ENCODE data around the gene FBH1. TPM values are rescaled to one million over a fixed set of nuclear protein-coding genes. Genes with fewer than 3 reads are reported as not detected.

FBH1 gene
- total RNA-seq, 1 donor from 2014 or later, result 73.3 TPM

DNA sequence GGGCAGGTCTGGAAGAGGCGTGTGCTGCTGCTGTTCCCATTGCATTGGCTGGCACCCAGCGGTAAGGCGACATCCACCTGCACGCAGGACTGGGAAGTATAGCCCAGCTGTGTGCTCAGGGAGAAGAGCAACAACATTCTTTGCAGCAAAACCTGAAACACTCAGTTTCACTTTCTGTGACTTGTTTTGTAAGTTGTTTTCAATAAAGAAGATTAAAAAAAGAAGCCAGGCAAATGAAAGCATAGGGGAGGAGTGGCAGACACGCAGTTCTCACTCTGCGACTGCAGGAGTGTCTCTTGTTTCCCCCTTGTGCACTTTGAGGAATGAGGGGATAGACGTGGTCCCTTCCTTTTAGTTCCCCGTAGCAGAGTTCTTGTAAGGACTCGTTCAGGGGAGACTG is 5.8 kb downstream of the FBH1 start:
- DNase-seq (no peak), ATAC-seq (no peak)
- Histone ChIP-seq H3K36me3 (peaks cover 22% of the 10 kb centered on the region), H3K9me3 (no peaks in the 10 kb centered on the region), H3K27ac (no peak overlapping the region), H3K4me1 (peaks cover 22% of the 10 kb centered on the region), H3K4me3 (no peak overlapping the region), H3K27me3 (no peaks in the 10 kb centered on the region)
- intact Hi-C loops (cut with DNase I), result no loop called here
- TF ChIP-seq, protein P1, sequence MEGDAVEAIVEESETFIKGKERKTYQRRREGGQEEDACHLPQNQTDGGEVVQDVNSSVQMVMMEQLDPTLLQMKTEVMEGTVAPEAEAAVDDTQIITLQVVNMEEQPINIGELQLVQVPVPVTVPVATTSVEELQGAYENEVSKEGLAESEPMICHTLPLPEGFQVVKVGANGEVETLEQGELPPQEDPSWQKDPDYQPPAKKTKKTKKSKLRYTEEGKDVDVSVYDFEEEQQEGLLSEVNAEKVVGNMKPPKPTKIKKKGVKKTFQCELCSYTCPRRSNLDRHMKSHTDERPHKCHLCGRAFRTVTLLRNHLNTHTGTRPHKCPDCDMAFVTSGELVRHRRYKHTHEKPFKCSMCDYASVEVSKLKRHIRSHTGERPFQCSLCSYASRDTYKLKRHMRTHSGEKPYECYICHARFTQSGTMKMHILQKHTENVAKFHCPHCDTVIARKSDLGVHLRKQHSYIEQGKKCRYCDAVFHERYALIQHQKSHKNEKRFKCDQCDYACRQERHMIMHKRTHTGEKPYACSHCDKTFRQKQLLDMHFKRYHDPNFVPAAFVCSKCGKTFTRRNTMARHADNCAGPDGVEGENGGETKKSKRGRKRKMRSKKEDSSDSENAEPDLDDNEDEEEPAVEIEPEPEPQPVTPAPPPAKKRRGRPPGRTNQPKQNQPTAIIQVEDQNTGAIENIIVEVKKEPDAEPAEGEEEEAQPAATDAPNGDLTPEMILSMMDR (IDR thresholded peaks at IDR 0.05), result no peak

DNA sequence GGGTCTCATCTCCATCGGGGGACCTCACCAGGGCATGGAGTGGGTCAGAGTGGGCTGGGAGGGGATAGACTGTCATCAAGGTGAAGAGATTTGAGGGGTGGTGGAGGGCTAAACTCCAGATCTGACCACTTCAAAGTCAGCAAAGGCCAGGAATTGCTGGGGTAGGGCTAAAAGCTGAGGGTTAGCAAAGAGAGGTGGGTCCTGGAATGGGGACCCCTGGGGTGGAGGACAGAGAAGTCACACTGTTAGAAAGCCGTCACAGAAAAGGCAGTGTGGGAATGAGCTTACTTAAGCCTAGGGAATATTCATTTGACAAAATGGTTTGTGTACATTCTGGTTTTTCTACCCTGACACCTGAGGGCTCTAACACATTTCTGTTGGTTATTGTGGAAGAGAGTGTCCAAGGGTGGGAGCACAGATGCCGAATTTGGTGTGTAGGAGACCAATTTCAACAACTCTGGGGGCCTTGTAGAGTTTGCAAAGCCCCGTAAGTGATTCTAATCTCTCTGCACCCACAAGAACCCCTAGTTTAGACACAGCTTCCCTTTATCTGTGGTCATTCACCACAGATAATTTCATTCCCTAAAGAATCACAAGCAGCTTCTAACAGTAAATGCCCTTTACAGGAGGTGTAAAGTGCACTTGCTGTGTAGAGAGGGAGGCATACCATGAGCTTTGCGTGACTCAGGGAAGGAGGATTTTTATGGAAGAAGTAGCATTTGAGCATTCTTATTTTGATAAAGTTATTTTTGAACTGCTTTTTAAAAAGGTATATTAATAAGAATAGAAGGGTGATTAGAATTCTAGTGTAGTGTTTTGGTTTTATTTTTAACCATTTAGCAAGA is 6.4 kb downstream of the FBH1 start:
- intact Hi-C loops (cut with DNase I), result no loop called here
- ATAC-seq, result no peak

DNA sequence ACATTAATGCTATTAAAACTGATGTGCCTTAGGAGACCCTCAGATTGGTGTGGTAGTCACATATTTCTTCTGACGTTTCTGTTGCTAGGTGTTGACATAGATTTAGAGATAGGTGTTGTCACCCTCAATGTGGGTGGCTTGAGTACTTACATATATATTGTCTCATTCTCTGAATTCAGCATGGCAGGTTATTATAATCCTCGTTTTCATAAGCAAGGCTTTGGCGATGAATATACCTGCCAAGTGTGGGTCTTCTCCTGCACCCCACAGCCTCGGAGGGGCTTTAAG is 7.0 kb downstream of the FBH1 start:
- Histone ChIP-seq H3K27ac (no peak overlapping the region), H3K9me3 (no peaks in the 10 kb centered on the region), H3K36me3 (peaks cover 22% of the 10 kb centered on the region), H3K4me1 (peaks cover 11% of the 10 kb centered on the region), H3K4me3 (no peak overlapping the region), H3K27me3 (no peaks in the 10 kb centered on the region)
- DNase-seq (no peak), ATAC-seq (no peak)
- TF ChIP-seq, protein P1 (IDR thresholded peaks at IDR 0.05), result no peak
- intact Hi-C loops (cut with DNase I), result no loop called here

More for the DNA sequence above, 6.4 kb downstream of the FBH1 start:
- Histone ChIP-seq H3K4me3 (no peak overlapping the region), H3K9me3 (no peaks in the 10 kb centered on the region), H3K27ac (no peak overlapping the region), H3K4me1 (peaks cover 16% of the 10 kb centered on the region), H3K36me3 (peaks cover 22% of the 10 kb centered on the region), H3K27me3 (no peaks in the 10 kb centered on the region)
- TF ChIP-seq, protein P1 (IDR thresholded peaks at IDR 0.05), result no peak
- DNase-seq, result no peak

DNA sequence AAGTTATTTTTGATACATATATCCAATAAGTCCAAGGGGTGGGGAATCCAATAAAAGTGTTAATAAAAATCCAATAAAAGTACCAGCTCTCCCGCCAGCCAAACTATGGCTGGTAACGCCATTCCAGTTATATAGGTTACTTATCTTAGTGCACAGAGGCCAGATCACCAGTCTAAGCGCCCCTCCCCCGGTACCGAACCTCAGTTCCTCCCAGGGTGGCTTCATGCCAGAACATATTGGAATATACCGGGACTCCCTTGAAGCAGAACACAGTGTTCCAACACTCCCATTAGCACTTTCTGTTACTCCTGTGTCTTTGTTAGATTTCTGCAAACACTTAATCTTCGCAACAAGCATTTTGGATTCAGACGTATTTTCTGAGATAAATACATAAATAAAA is 7.5 kb downstream of the FBH1 start:
- no peak for ATAC-seq
- Histone ChIP-seq H3K27me3 (no peaks in the 10 kb centered on the region), H3K36me3 (peaks cover 22% of the 10 kb centered on the region), H3K4me3 (no peak overlapping the region), H3K4me1 (peaks cover 9% of the 10 kb centered on the region), H3K9me3 (no peaks in the 10 kb centered on the region), H3K27ac (no peak overlapping the region)
- DNase-seq, result no peak
- TF ChIP-seq, protein P1 (IDR thresholded peaks at IDR 0.05), result no peak
- intact Hi-C loops (cut with DNase I), result no loop called here

DNA sequence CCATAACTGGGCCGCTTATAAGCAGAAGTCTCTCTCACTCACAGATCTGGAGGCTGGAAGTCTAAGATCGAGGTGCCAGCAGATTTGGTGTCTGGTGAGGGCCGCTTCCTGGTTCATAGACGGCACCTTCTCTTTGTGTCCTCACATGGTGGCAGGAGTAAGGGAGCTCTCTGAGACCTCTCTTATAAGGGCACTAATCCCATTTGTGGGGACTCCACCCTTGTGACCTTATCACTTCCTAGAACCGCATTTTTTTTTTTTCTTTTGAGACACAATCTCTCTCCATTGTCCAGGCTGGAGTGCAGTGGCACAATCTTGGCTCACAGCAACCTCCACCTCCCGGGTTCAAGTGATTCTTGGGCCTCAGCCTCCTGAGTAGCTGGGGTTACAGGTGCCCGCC is 8.1 kb downstream of the FBH1 start:
- TF ChIP-seq, protein P1 (IDR thresholded peaks at IDR 0.05), result no peak
- intact Hi-C loops (cut with DNase I), result no loop called here
- peaks cover 22% of the 10 kb centered on the region for H3K36me3 ChIP-seq
- H3K27me3 ChIP-seq, result no peaks in the 10 kb centered on the region
- H3K4me3 ChIP-seq, result no peak overlapping the region
- H3K9me3 ChIP-seq, result no peaks in the 10 kb centered on the region
- H3K27ac ChIP-seq, result no peak overlapping the region
- ATAC-seq (no peak), DNase-seq (no peak)
- H3K4me1 ChIP-seq, result peaks cover 9% of the 10 kb centered on the region
